Measurements from ENCODE around the gene GPER1.

The GPER1 gene

DNA sequence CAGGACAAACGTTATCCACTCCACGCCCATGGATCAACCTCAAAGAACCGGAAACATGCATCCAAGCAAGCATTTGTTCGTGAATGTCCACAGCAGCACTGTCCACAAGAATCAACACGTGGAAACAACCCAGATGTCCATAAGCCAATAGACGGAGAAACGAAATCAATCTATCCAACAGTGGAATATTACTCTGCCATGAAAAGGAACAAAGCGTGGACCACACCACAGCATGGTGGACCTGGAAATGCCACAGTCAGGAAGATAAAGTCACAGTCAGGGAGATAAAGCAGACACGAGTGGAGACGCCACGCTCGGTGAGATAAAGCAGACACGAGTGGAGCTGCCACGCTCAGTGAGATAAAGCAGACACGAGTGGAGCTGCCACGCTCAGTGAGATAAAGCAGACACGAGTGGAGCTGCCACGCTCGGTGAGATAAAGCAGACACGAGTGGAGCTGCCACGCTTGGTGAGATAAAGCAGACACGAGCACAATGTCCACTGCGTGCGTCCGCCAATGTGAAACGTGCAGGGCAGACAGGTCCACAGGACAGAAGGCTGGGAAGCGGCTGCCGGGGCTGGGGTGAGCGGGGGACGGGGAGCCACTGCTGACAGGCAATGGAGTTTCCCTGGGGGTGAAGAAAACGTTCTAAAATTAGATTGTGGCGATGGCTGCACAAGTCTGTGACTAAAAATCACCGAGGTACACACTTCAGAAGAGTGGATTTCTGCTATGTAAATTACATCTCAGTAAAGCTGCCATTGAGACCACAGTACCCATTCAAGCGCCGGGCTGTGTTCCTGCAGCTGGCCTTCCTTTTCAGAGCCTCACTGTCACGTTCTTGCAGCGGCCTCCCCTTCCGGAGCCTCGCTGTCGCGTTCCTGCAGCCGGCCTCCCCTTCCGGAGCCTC lies 10.6 kb downstream of the GPER1 start:
- no peak overlapping the region for H2AK5ac ChIP-seq (ENCODE audit: low read length)
- peaks cover 6% of the 10 kb centered on the region for H3K79me1 ChIP-seq (ENCODE audit: low read length)
- H3K27me3 ChIP-seq (ENCODE audit: insufficient read depth, low read length): no peaks in the 10 kb centered on the region
- no peak overlapping the region for H3K4me3 ChIP-seq (ENCODE audit: low read depth, low read length)
- H3K4me1 ChIP-seq (ENCODE audit: control insufficient read depth in 1 of 2, insufficient read depth in 2 of 2, low read length in 2 of 2): peaks cover 28 to 31% of the 10 kb centered on the region in 2 experiments
- peaks cover 4% of the 10 kb centered on the region for H3K9me3 ChIP-seq (ENCODE audit: insufficient read depth, low read depth, low read length)
- H3K9ac ChIP-seq (ENCODE audit: low read length): no peak overlapping the region
- no peak overlapping the region for H4K12ac ChIP-seq (ENCODE audit: low read depth, low read length)
- no peak overlapping the region for H3K14ac ChIP-seq (ENCODE audit: low read length)
- H3K23ac ChIP-seq (ENCODE audit: low read length): no peak overlapping the region
- no peak overlapping the region for H4K8ac ChIP-seq (ENCODE audit: low read depth, low read length)
- no CpG with 5 or more reads among the region's 43 CpGs for WGBS (ENCODE audit: extremely low coverage, insufficient coverage, insufficient read length)
- no peak overlapping the region for H2BK5ac ChIP-seq (ENCODE audit: low read depth, low read length, poor library complexity)
- H2BK12ac ChIP-seq (ENCODE audit: low read length): no peak overlapping the region
- no peak for DNase-seq
- H2BK120ac ChIP-seq (ENCODE audit: insufficient read depth, low read length, poor library complexity): no peak overlapping the region
- H4K91ac ChIP-seq (ENCODE audit: low read depth, low read length): no peak overlapping the region
- H3K4me2 ChIP-seq (ENCODE audit: low read length): no peak overlapping the region
- H3K18ac ChIP-seq (ENCODE audit: low read length): peak overlapping the region; percentile 16
- no peak overlapping the region for H2AFZ ChIP-seq (ENCODE audit: insufficient read depth, low read length, poor library complexity)
- no peak overlapping the region for H3K27ac ChIP-seq (ENCODE audit: low read depth, low read length)
- no peaks in the 10 kb centered on the region for H3K79me2 ChIP-seq (ENCODE audit: control insufficient read depth, insufficient read depth, low read length, poor library complexity)
- no peak overlapping the region for H3K4ac ChIP-seq (ENCODE audit: low read depth, low read length)
- H3K36me3 ChIP-seq (ENCODE audit: control insufficient read depth in 1 of 2, insufficient read depth in 2 of 2, low read length in 2 of 2): peaks cover 8 to 15% of the 10 kb centered on the region in 2 experiments

DNA sequence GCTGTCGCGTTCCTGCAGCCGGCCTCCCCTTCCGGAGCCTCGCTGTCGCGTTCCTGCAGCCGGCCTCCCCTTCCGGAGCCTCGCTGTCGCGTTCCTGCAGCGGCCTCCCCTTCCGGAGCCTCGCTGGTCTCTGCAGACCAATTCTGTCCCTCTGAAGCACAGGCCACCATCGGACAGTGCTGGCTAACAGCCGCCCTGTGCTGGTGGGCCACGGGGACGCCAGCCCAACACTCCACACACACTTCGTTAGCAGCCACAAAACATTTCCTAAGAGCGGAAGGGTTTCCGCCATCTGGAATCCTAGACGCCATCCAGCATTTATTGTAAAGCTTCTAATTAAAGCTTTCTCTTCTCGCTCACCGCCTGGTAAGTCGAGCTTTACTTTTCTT lies 11.2 kb downstream of the GPER1 start:
- no peak overlapping the region for H2BK5ac ChIP-seq (ENCODE audit: low read depth, low read length, poor library complexity)
- no peak overlapping the region for H2BK12ac ChIP-seq (ENCODE audit: low read length)
- H3K4me1 ChIP-seq (ENCODE audit: control insufficient read depth in 1 of 2, insufficient read depth in 2 of 2, low read length in 2 of 2): peaks cover 28 to 31% of the 10 kb centered on the region in 2 experiments
- H4K12ac ChIP-seq (ENCODE audit: low read depth, low read length): no peak overlapping the region
- no peak overlapping the region for H3K27ac ChIP-seq (ENCODE audit: low read depth, low read length)
- no peak overlapping the region for H2BK120ac ChIP-seq (ENCODE audit: insufficient read depth, low read length, poor library complexity)
- peaks cover 6% of the 10 kb centered on the region for H3K79me1 ChIP-seq (ENCODE audit: low read length)
- no peak overlapping the region for H3K4ac ChIP-seq (ENCODE audit: low read depth, low read length)
- H3K4me3 ChIP-seq (ENCODE audit: low read depth, low read length): no peak overlapping the region
- no peak overlapping the region for H2AFZ ChIP-seq (ENCODE audit: insufficient read depth, low read length, poor library complexity)
- no peak overlapping the region for H3K4me2 ChIP-seq (ENCODE audit: low read length)
- no CpG with 5 or more reads among the region's 26 CpGs for WGBS (ENCODE audit: extremely low coverage, insufficient coverage, insufficient read length)
- no peak overlapping the region for H3K18ac ChIP-seq (ENCODE audit: low read length)
- H3K9ac ChIP-seq (ENCODE audit: low read length): no peak overlapping the region
- H4K91ac ChIP-seq (ENCODE audit: low read depth, low read length): no peak overlapping the region
- no peak overlapping the region for H4K8ac ChIP-seq (ENCODE audit: low read depth, low read length)
- no peak for DNase-seq
- H3K36me3 ChIP-seq (ENCODE audit: control insufficient read depth in 1 of 2, insufficient read depth in 2 of 2, low read length in 2 of 2): peaks cover 4 to 12% of the 10 kb centered on the region in 2 experiments
- no peak overlapping the region for H2AK5ac ChIP-seq (ENCODE audit: low read length)
- peaks cover 3% of the 10 kb centered on the region for H3K79me2 ChIP-seq (ENCODE audit: control insufficient read depth, insufficient read depth, low read length, poor library complexity)
- H3K14ac ChIP-seq (ENCODE audit: low read length): no peak overlapping the region
- peaks cover 4% of the 10 kb centered on the region for H3K9me3 ChIP-seq (ENCODE audit: insufficient read depth, low read depth, low read length)
- no peaks in the 10 kb centered on the region for H3K27me3 ChIP-seq (ENCODE audit: insufficient read depth, low read length)
- no peak overlapping the region for H3K23ac ChIP-seq (ENCODE audit: low read length)

DNA sequence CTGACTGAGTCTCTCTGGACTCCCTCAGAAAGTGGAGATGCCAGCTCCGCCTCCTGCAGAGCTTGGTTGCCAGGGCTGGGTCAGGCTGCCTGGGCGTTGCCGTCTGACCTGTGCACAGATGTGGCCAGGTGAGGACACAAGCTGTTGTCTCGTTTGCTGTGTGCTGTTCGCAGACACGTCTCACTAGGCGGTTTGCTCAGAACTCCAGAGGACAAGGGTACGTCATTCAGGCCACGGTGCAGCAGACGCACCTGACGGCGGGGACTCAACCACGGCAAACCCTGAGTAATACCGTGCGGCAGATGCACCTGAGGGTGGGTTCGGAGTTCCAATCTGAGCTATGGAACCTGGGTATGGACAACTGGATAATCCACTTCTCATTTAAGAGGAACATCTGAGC lies 11.7 kb downstream of the GPER1 start:
- no CpG with 5 or more reads among the region's 16 CpGs for WGBS (ENCODE audit: extremely low coverage, insufficient coverage, insufficient read length)
- H2AFZ ChIP-seq (ENCODE audit: insufficient read depth, low read length, poor library complexity): no peak overlapping the region
- peaks cover 4% of the 10 kb centered on the region for H3K9me3 ChIP-seq (ENCODE audit: insufficient read depth, low read depth, low read length)
- peaks cover 28 to 31% of the 10 kb centered on the region in 2 experiments for H3K4me1 ChIP-seq (ENCODE audit: control insufficient read depth in 1 of 2, insufficient read depth in 2 of 2, low read length in 2 of 2)
- H3K9ac ChIP-seq (ENCODE audit: low read length): no peak overlapping the region
- no peak overlapping the region for H2BK12ac ChIP-seq (ENCODE audit: low read length)
- H4K91ac ChIP-seq (ENCODE audit: low read depth, low read length): no peak overlapping the region
- no peak overlapping the region for H3K4me2 ChIP-seq (ENCODE audit: low read length)
- H3K14ac ChIP-seq (ENCODE audit: low read length): no peak overlapping the region
- no peaks in the 10 kb centered on the region for H3K27me3 ChIP-seq (ENCODE audit: insufficient read depth, low read length)
- no peak overlapping the region for H3K27ac ChIP-seq (ENCODE audit: low read depth, low read length)
- H3K79me1 ChIP-seq (ENCODE audit: low read length): peaks cover 6% of the 10 kb centered on the region
- H2BK5ac ChIP-seq (ENCODE audit: low read depth, low read length, poor library complexity): no peak overlapping the region
- peaks cover 4 to 13% of the 10 kb centered on the region in 2 experiments for H3K36me3 ChIP-seq (ENCODE audit: control insufficient read depth in 1 of 2, insufficient read depth in 2 of 2, low read length in 2 of 2)
- H2AK5ac ChIP-seq (ENCODE audit: low read length): no peak overlapping the region
- H3K18ac ChIP-seq (ENCODE audit: low read length): no peak overlapping the region
- H4K12ac ChIP-seq (ENCODE audit: low read depth, low read length): no peak overlapping the region
- no peak for DNase-seq
- no peak overlapping the region for H3K4ac ChIP-seq (ENCODE audit: low read depth, low read length)
- H2BK120ac ChIP-seq (ENCODE audit: insufficient read depth, low read length, poor library complexity): no peak overlapping the region
- no peak overlapping the region for H4K8ac ChIP-seq (ENCODE audit: low read depth, low read length)
- H3K79me2 ChIP-seq (ENCODE audit: control insufficient read depth, insufficient read depth, low read length, poor library complexity): peaks cover 3% of the 10 kb centered on the region
- no peak overlapping the region for H3K4me3 ChIP-seq (ENCODE audit: low read depth, low read length)
- H3K23ac ChIP-seq (ENCODE audit: low read length): no peak overlapping the region

DNA sequence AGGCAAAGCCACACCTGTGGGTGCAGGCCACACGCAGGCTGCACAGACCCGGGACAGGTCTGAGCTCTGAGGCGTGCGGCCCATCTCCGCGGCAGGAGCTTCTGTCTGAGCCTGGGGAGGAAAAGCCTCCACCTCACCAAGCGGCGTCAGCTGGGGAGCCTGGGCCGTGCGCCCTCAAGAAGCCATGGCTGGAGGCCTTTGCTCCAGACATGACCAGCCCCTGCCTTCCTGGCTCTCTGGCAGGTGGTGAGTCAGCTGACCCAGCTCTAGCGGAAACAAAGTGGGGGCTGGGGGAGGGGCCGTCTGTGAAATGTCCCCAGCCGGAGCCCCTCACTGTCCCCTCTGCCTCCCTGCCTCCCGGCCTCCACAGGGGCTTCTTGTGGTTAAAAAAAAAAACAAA lies 12.5 kb downstream of the GPER1 start:
- Histone ChIP-seq H3K79me2 (ENCODE audit: control insufficient read depth, insufficient read depth, low read length, poor library complexity) (peaks cover 3% of the 10 kb centered on the region), H3K79me1 (ENCODE audit: low read length) (peaks cover 6% of the 10 kb centered on the region), H3K36me3 (ENCODE audit: control insufficient read depth in 1 of 2, insufficient read depth in 2 of 2, low read length in 2 of 2) (peaks cover 4 to 13% of the 10 kb centered on the region in 2 experiments), H2BK5ac (ENCODE audit: low read depth, low read length, poor library complexity) (no peak overlapping the region), H3K23ac (ENCODE audit: low read length) (no peak overlapping the region), H4K91ac (ENCODE audit: low read depth, low read length) (peak overlapping the region; percentile 31), H3K27ac (ENCODE audit: low read depth, low read length) (peak overlapping the region; percentile 1), H3K4ac (ENCODE audit: low read depth, low read length) (no peak overlapping the region), H4K8ac (ENCODE audit: low read depth, low read length) (no peak overlapping the region), H3K14ac (ENCODE audit: low read length) (no peak overlapping the region), H3K9ac (ENCODE audit: low read length) (no peak overlapping the region), H3K9me3 (ENCODE audit: insufficient read depth, low read depth, low read length) (peaks cover 4% of the 10 kb centered on the region), H3K27me3 (ENCODE audit: insufficient read depth, low read length) (no peaks in the 10 kb centered on the region), H4K12ac (ENCODE audit: low read depth, low read length) (no peak overlapping the region), H3K4me1 (ENCODE audit: control insufficient read depth in 1 of 2, insufficient read depth in 2 of 2, low read length in 2 of 2) (peaks cover 28 to 31% of the 10 kb centered on the region in 2 experiments), H2BK120ac (ENCODE audit: insufficient read depth, low read length, poor library complexity) (no peak overlapping the region), H2AK5ac (ENCODE audit: low read length) (no peak overlapping the region), H3K4me3 (ENCODE audit: low read depth, low read length) (no peak overlapping the region), H3K18ac (ENCODE audit: low read length) (no peak overlapping the region), H2AFZ (ENCODE audit: insufficient read depth, low read length, poor library complexity) (no peak overlapping the region), H2BK12ac (ENCODE audit: low read length) (no peak overlapping the region), H3K4me2 (ENCODE audit: low read length) (no peak overlapping the region)
- no CpG with 5 or more reads among the region's 14 CpGs for WGBS (ENCODE audit: extremely low coverage, insufficient coverage, insufficient read length)
- no peak for DNase-seq
